H1 (cell line): ENCODE data around the gene TTC39A. TPM values are rescaled to one million over a fixed set of nuclear protein-coding genes. Genes with fewer than 3 reads are reported as not detected.

Experiments
- CTCF ChIA-PET: fragments of 300-600 bp; sonication (Branson Sonifier 250); formaldehyde crosslinking; loops from one replicate; lab custom pipeline; 2021; ENCODE audit not compliant: partially characterized antibody; lab: Charles Lee
- POLR2A ChIA-PET: fragments of 300-600 bp; sonication (Branson Sonifier 250); formaldehyde crosslinking; loops from one replicate; lab custom pipeline; 2021; ENCODE audit warnings: inconsistent platforms; ENCODE audit not compliant: partially characterized antibody; lab: Charles Lee
- DNase-seq, 2 experiments: peaks; one replicate each; pipeline versions ENCODE4 v3.0.0 to v3.0.0-alpha.2; 2010 to 2022; ENCODE audit warnings: low spot score in 2 of 2, low read depth in 1 of 2, mixed read lengths in 1 of 2
- FAIRE-seq: peaks from 2 replicates; lab custom pipeline; 2011; peaks lifted over from hg19 to GRCh38; lab: Jason Lieb, UNC
- H2AFZ ChIP-seq: 2 replicates; pipeline ENCODE4 v1.8.1; 2012; ENCODE audit warnings: low read length, inconsistent platforms
- H2AK5ac ChIP-seq: 2 replicates; pipeline ENCODE4 v1.6.1; 2013; ENCODE audit warnings: low read depth, low read length
- H2BK120ac ChIP-seq: replicated peaks from 2 replicates; pipeline ENCODE3; 2013; ENCODE audit warnings: low read depth, low read length, inconsistent platforms
- H2BK12ac ChIP-seq: 2 replicates; pipeline ENCODE4 v1.6.1; 2013; ENCODE audit warnings: low read depth, low read length
- H2BK15ac ChIP-seq: 2 replicates; pipeline ENCODE4 v1.6.1; 2013; ENCODE audit warnings: low read length
- H2BK20ac ChIP-seq: 2 replicates; pipeline ENCODE4 v1.6.1; 2013; ENCODE audit warnings: low read length
- H2BK5ac ChIP-seq: 2 replicates; pipeline ENCODE4 v1.6.1; 2013; ENCODE audit warnings: low read depth, low read length
- H3K14ac ChIP-seq: 2 replicates; pipeline ENCODE4 v1.6.1; 2013; ENCODE audit warnings: inconsistent platforms; ENCODE audit not compliant: insufficient read length
- H3K18ac ChIP-seq: 2 replicates; pipeline ENCODE4 v1.6.1; 2013; ENCODE audit warnings: low read length; ENCODE audit errors: extremely low read depth
- H3K23ac ChIP-seq: 2 replicates; pipeline ENCODE4 v1.6.1; 2013; ENCODE audit warnings: inconsistent platforms; ENCODE audit not compliant: insufficient read length
- H3K23me2 ChIP-seq: 2 replicates; pipeline ENCODE4 v1.6.1; 2013; ENCODE audit warnings: low read depth, low read length
- H3K27ac ChIP-seq: 2 replicates; pipeline ENCODE4 v1.6.1; 2011; ENCODE audit warnings: low read depth, low read length, inconsistent platforms
- H3K27me3 ChIP-seq, 4 experiments: replicated peaks in 1 of 4; 1 replicate in 1 of 4; 2 replicates in 3 of 4; pipeline versions ENCODE4 v1.6.1 to v1.8.1; 2011 to 2013; ENCODE audit warnings: low read length in 3 of 4, mild to moderate bottlenecking in 3 of 4, inconsistent platforms in 2 of 4, mixed read lengths in 2 of 4, moderate library complexity in 1 of 4; ENCODE audit not compliant: control insufficient read depth in 3 of 4, insufficient read depth in 3 of 4; ENCODE audit errors: extremely low read depth in 1 of 4
- H3K36me3 ChIP-seq, 4 experiments: 2 replicates each; pipeline versions ENCODE4 v1.6.1 to v1.8.1; 2011 to 2013; ENCODE audit warnings: mild to moderate bottlenecking in 4 of 4, low read length in 3 of 4, moderate library complexity in 2 of 4, control low read depth in 1 of 4, inconsistent platforms in 1 of 4; ENCODE audit not compliant: insufficient read depth in 4 of 4, control insufficient read depth in 2 of 4
- H3K4ac ChIP-seq: replicated peaks from 2 replicates; pipeline ENCODE3; 2013; ENCODE audit warnings: low read length, low read depth, mixed read lengths, inconsistent platforms; ENCODE audit not compliant: insufficient read length
- H3K4me1 ChIP-seq, 4 experiments: replicated peaks in 1 of 4; 1 replicate in 1 of 4; 2 replicates in 3 of 4; pipeline versions ENCODE4 v1.6.1 to v1.8.1; 2011 to 2013; ENCODE audit warnings: low read length in 3 of 4, inconsistent platforms in 2 of 4, mixed read lengths in 1 of 4; ENCODE audit not compliant: insufficient read depth in 4 of 4, control insufficient read depth in 3 of 4
- H3K4me2 ChIP-seq, 2 experiments: 2 replicates each; pipeline versions ENCODE4 v1.6.1 to v1.8.1; 2011 to 2013; ENCODE audit warnings: low read depth in 2 of 2, low read length in 2 of 2, control low read depth in 1 of 2, inconsistent platforms in 1 of 2, mild to moderate bottlenecking in 1 of 2; ENCODE audit not compliant: insufficient read depth in 1 of 2
- H3K4me3 ChIP-seq, 4 experiments: fragments of 200-600, 300-600 bp in 1 of 4; sonication (generic), shearing (Covaris generic), sonication (Bioruptor Twin) in 1 of 4; 2 replicates each; pipeline versions ENCODE4 v1.5.1 to v1.8.1; 2011 to 2016; ENCODE audit warnings: low read length in 4 of 4, low read depth in 3 of 4, control low read depth in 2 of 4, inconsistent platforms in 2 of 4, mild to moderate bottlenecking in 2 of 4, mixed read lengths in 1 of 4, moderate library complexity in 1 of 4; ENCODE audit not compliant: insufficient read depth in 2 of 4; ENCODE audit errors: extremely low read depth in 1 of 4
- H3K56ac ChIP-seq: replicated peaks from 2 replicates; pipeline ENCODE3; 2013; ENCODE audit warnings: low read depth, mild to moderate bottlenecking, mixed read lengths, low read length, inconsistent platforms; ENCODE audit not compliant: insufficient read length
- H3K79me1 ChIP-seq: 2 replicates; pipeline ENCODE4 v1.6.1; 2013; ENCODE audit warnings: low read depth, low read length, control low read depth
- H3K79me2 ChIP-seq, 2 experiments: 2 replicates each; pipeline versions ENCODE4 v1.6.1 to v1.8.1; 2012 to 2013; ENCODE audit warnings: low read length in 2 of 2, mild to moderate bottlenecking in 2 of 2, inconsistent platforms in 1 of 2; ENCODE audit not compliant: insufficient read depth in 2 of 2, control insufficient read depth in 1 of 2
- H3K9ac ChIP-seq, 4 experiments: replicated peaks in 1 of 4; 1 replicate in 1 of 4; 2 replicates in 3 of 4; pipeline versions ENCODE4 v1.6.1 to v1.8.1; 2011 to 2013; ENCODE audit warnings: low read depth in 3 of 4, low read length in 3 of 4, control low read depth in 2 of 4, mild to moderate bottlenecking in 2 of 4, moderate library complexity in 2 of 4, inconsistent platforms in 1 of 4; ENCODE audit errors: extremely low read depth in 1 of 4
- H3K9me3 ChIP-seq, 2 experiments: 2 replicates each; pipeline versions ENCODE4 v1.6.1 to v1.8.1; 2012 to 2013; ENCODE audit warnings: mild to moderate bottlenecking in 2 of 2, moderate library complexity in 2 of 2, control low read depth in 1 of 2, inconsistent platforms in 1 of 2, low read depth in 1 of 2, low read length in 1 of 2, mixed read lengths in 1 of 2; ENCODE audit not compliant: insufficient read depth in 2 of 2
- H4K20me1 ChIP-seq, 2 experiments: replicated peaks in 1 of 2; 2 replicates each; pipeline versions ENCODE3 to v1.8.1; 2011 to 2013; ENCODE audit warnings: inconsistent platforms in 2 of 2, low read length in 2 of 2, mild to moderate bottlenecking in 1 of 2; ENCODE audit not compliant: insufficient read depth in 2 of 2, control insufficient read depth in 1 of 2
- H4K5ac ChIP-seq: 2 replicates; pipeline ENCODE4 v1.6.1; 2013; ENCODE audit warnings: low read length, low read depth, mixed read lengths, inconsistent platforms; ENCODE audit not compliant: insufficient read length
- H4K8ac ChIP-seq: 2 replicates; pipeline ENCODE4 v1.8.0; 2013; ENCODE audit warnings: mild to moderate bottlenecking, moderate library complexity, low read length, inconsistent platforms; ENCODE audit not compliant: insufficient read depth; ENCODE audit errors: extremely low read depth
- H4K91ac ChIP-seq: replicated peaks from 2 replicates; pipeline ENCODE3; 2013; ENCODE audit warnings: low read length, mixed read lengths, inconsistent platforms; ENCODE audit not compliant: insufficient read length
- CEBPB ChIP-seq: IDR thresholded peaks from 2 replicates; pipeline ENCODE4 v1.6.1; 2012; ENCODE audit warnings: low read depth, low read length
- TCF12 ChIP-seq: IDR thresholded peaks from 2 replicates; pipeline ENCODE4 v1.6.1; 2011; ENCODE audit warnings: low read depth, mild to moderate bottlenecking, low read length
- polyA plus RNA-seq, 7 experiments: library from polyadenylated mRNA; depleted of rRNA in 3 of 7; stranded (reverse) in 5 of 7; unstranded in 2 of 7; fragments of >200 nt in 5 of 7; fragments of 200-250 nt in 2 of 7; gene quantifications; 1 replicate in 5 of 7; 2 replicates in 1 of 7; 4 replicates in 1 of 7; pipeline versions ENCODE4 v1.2.1 to v1.2.3, GENCODE V29; 2011 to 2013; ENCODE audit warnings: missing spikeins in 2 of 7, mixed read lengths in 2 of 7
- total RNA-seq: library from RNA; stranded (reverse); fragmentation: NEBNext Ultra II Directional; extraction: Animal tissue kit (Norgen Biotek cat#: 25700); gene quantifications from 2 replicates; pipeline ENCODE4 v1.2.1, GENCODE V29; 2021

Gene TTC39A
- total and polyA plus RNA-seq, 2 of the 8 experiments (the other 6 are each of a cell fraction or from before 2014, with no cell fraction given): 5.5 to 5.8 TPM

DNA sequence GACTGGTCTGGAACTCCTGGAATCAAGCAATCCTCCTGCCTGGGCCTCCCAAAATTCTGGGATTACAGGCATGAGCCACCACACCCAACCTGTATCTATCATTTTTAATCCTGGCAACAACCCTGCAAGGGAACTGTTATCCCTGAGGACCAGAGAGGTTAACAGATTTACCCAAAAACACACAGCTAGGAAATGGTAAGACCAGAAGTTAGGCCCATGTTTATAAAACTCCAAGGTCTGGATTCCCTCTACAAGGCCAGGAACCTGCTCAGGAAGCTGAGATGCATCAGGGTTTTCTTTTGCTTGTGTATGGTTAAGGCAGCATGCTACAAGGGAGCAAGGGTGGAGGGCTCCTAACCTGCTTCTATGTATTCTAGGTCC lies 17.8 kb upstream of the TTC39A start:
- H3K36me3 ChIP-seq: no peaks in the 10 kb centered on the region
- POLR2A ChIA-PET: interaction anchor here (1.0 kb wide), 1 partner anchor 17 kb away, joined by 3 read pairs; the partner anchor contains the start of gene TTC39A
- H2AFZ ChIP-seq: no peak overlapping the region
- no peak overlapping the region for H2BK5ac ChIP-seq
- H3K9ac ChIP-seq: no peak overlapping the region
- H4K20me1 ChIP-seq: no peaks in the 10 kb centered on the region
- H3K4me2 ChIP-seq: no peak overlapping the region
- peaks cover 3 to 17% (median 13%) of the 10 kb centered on the region in 4 experiments; a peak in 6 of 7 replicates for H3K27me3 ChIP-seq
- peaks cover 5% of the 10 kb centered on the region; the same call in 1 of the 2 replicates for H3K23me2 ChIP-seq
- H4K8ac ChIP-seq: no peak overlapping the region
- H3K79me2 ChIP-seq: no peaks in the 10 kb centered on the region
- no peak for FAIRE-seq
- peaks cover 2 to 11% (median 7%) of the 10 kb centered on the region in 4 experiments; a peak in 6 of 7 replicates for H3K4me1 ChIP-seq
- no peak overlapping the region for H2BK20ac ChIP-seq
- no peak for TF ChIP-seq CEBPB
- TF ChIP-seq TCF12: no peak
- CTCF ChIA-PET: interaction anchor here (0.6 to 1.8 kb wide), 2 partner anchors 17 to 455 kb away, joined by 3 to 6 read pairs; no protein-coding TSS in a partner anchor
- H3K14ac ChIP-seq: no peak overlapping the region
- H3K4me3 ChIP-seq: no peak overlapping the region
- H2BK120ac ChIP-seq: no peak overlapping the region
- no peak overlapping the region for H2AK5ac ChIP-seq
- no peak overlapping the region for H3K56ac ChIP-seq
- no peak for DNase-seq
- H3K4ac ChIP-seq: no peak overlapping the region
- H4K91ac ChIP-seq: no peak overlapping the region
- no peak overlapping the region for H4K5ac ChIP-seq
- no peak overlapping the region for H2BK15ac ChIP-seq
- no peak overlapping the region for H3K18ac ChIP-seq
- no peaks in the 10 kb centered on the region for H3K9me3 ChIP-seq
- no peak overlapping the region for H3K23ac ChIP-seq
- H2BK12ac ChIP-seq: no peak overlapping the region
- no peak overlapping the region for H3K27ac ChIP-seq
- H3K79me1 ChIP-seq: no peaks in the 10 kb centered on the region
